IPS DF 4.7 (cell line): ENCODE data around the gene SCAF8.
A peak's percentile ranks its signal among the peaks of the same experiment; 100 is the strongest.
"Not testable (repeated sequence)": the region's sequence is repeated elsewhere in the genome, so short reads cannot be mapped to it uniquely, and the experiment has no call there.

Experiments
- DNase-seq: peaks from one replicate; pipeline ENCODE4 v3.0.0-alpha.2; 2013; ENCODE audit warnings: low spot score; ENCODE audit errors: extremely low read depth

The SCAF8 gene

DNA sequence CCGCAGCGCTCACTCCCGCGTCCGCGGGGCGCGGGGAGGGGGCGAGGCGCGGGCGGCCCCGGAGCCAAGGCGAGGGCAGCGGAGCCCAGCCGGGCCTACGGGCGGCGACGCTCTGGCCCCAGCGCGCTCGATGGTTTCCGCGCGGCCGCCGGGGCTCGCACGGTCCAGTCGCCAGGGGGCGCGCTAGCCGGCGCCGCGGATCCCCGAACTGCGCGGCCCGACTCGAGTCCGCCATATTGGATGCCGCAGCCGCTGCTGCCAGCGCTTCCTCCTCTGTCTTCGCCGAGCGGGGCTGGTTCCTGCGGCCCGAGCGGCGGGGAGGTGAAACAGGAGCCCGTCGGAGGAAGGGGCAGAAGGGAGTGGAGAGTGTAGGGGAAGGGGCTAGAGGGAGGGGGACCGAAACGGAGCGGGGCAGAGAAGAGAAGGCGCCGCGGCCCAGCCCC is at the start of gene SCAF8:
Gene SCAF8 (plus strand): TSS at position 234 of the 443 bp plus-strand sequence. CDS start 485 bp downstream, outside the sequence.
- no peak for DNase-seq

DNA sequence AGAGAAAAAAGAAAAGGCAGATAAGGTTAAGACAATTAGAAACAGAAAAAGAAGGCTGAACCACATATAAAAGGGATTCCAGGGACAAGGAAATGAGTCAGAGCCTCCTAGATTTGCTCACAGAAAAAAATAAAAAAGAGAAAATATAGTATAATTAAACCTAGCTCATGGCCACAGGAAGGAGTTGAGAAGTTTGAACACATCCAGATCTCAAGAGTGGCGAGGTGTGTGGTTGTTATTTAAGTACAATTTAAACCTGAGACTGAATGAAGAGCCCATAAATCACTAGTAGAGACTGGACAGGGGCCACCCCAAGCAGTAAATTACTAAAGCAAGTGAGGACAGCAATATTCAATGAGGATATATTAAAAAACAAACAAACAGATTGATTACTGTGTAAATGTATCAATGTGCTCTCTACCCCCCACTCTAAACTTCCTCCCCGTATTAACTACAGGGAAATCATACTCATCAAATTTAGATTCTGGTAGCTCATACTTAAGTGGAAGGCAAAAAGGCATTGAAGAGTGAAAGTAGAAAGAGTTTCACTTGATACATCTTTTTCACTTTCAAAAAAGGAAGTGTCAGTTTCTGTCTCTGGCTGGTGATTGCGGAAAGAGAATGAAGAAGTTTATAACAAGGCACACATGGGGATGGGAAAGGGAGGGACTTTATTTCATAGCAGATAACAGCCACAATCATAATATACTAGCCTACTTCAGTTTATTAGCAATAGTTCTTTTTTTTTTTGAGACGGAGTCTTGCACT is 49.3 kb upstream of the SCAF8 start:
- DNase-seq = no peak

GRCh38 chr6:154686162-154686561 is 47.1 kb upstream of the SCAF8 start:
- DNase-seq = no peak

- no peak for DNase-seq
Measured at GRCh38 chr6:154689493-154690255, 43.5 kb upstream of the SCAF8 start.

DNA sequence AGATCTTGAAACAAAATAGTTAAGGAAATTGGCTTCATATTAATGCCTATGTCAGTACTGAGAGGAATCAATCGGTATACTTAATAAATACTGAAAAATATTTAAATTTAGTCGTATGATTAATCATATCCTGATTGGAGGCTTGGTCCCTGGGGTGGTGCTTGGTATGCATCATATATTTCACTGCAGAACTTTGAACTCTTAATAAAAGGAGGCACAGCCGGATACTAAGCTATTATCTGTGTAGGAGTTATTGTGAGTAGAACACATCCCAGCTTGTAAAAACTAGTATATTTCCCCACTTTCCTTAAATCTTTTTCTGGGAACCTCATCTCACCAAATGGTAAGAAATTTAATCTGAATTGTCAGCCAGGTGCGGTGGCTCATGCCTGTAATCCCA is 42.4 kb upstream of the SCAF8 start:
- no peak for DNase-seq

GRCh38 chr6:154696661-154697060 is 36.6 kb upstream of the SCAF8 start:
- DNase-seq = no peak

DNA sequence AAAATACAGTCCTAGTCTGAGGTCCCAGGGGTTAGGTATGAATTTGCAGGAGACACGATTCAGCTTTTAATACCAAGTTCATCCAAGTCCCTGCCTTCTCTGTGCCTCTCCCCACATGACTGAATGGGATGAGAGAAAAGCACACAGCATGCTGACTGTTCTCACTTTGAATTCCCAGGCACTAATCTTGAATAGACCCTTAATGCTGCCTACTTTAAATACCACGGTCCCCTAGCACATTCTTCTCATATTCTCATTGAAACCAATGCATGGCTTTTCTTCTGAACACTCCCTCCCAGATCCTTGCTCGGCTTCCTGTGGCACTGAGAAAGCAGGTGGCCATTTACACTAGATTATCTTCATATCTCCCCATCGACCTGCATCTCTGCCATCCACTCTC is 30.1 kb upstream of the SCAF8 start:
- DNase-seq = no peak

DNA sequence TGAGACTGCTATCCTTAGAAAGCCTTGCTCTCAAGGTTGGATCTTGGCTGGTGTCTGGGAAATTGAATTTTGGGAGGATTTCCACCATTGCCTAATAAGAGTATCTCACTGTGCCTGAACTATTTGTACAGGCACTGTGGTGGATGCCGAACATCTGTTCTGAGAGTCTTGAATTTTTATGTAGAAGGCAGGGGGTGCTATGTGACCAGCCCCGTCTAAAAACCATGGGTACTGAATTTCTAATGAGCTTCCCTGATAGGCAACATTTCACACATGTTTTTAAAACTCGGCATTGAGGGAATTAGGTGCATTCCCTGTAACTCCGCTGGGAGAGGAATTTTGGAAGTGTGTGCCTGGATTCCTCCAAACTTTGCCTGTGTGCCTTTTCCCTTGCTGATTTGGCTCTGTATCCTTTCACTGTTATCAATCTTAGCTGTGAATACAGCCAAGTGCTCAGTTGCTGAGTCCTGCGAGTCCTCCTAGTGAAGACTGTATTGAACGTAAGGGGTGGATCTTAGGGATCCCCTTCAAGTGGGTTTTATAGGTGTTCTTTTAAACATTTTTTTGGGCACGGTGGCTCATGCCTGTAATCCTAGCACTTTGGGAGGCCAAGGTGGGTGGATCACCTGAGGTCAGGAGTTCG is 27.6 kb upstream of the SCAF8 start:
- no peak for DNase-seq

DNA sequence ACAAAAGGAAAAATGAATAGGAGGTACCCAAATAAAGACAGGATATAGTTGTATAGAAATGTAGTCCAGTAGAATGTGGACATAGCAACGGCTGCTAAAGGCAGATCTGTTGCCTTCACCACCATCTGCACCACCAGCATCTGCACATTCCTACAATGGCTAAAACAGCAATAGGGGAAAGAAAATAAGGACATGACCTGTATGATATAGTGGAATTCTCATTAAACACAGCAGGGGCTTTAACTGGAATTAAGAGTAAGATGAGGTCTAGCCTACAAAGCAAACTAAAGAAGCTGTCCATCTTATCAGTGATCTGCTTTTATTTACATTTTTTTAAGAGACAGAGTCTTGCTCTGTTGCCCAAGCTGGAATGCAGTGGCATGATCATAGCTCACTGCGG is 26.8 kb upstream of the SCAF8 start:
- DNase-seq = no peak

- no peak for DNase-seq
Measured at GRCh38 chr6:154709621-154710020, 23.6 kb upstream of the SCAF8 start.

- no peak for DNase-seq
Measured at GRCh38 chr6:154710689-154711088, 22.5 kb upstream of the SCAF8 start.

DNA sequence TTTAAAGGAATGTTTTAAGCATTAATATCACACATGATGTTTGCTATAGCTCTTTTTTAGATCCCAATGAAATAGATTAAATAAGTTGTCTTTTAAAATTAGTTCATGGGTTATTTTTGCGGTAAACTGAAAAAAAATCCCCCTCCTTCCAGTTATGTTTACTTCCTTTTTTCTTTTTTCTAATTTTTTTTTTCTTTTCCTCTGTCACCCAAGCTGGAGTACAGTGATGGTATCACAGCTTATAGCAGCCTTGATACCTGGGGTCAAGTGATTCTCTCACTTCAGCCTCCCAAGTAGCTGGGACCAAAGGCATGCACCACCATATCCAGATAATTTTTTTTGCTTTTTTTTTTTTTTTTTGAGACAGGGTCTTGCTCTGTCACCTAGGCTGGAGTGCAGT is 17.8 kb upstream of the SCAF8 start:
- no peak for DNase-seq

DNA sequence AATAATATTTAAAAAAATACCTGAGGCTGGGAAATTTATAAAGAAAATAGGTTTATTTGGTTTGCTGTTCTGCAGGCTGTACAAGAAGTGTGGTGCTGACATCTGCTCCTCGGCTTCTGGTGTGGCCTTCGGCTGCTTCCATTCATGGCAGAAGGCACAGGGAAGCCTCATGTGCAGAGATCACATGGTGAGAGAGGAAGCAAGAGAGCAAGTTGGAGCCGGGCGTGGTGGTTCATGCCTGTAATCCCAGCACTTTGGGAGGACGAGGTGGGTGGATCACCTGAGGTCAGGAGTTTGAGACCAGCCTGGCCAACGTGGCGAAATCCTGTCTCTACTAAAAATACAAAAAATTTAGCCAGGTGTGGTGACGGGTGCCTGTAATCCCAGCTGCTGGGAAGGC is 16.9 kb upstream of the SCAF8 start:
- not testable (repeated sequence) for DNase-seq

DNA sequence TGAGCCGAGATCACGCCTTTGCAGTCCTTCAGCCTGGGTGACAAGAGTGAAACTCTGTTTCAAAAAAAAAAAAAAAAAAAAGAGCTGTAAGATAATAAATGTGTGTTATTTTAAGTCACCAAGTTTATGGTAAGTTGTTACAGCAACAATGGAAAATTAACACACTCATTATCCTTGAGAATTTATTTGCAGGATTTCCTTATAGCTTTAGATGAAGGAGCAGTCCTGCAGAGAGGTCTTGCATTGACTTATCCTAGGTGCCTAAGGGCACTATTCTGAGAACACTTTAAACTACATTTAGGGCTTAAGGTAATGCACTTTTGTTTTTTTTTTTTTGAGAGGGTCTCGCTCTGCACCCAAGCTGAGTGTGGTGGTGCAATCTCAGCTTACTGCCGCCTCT is 13.8 kb upstream of the SCAF8 start:
- no peak for DNase-seq

- no peak for DNase-seq
Measured at GRCh38 chr6:154719854-154720253, 13.4 kb upstream of the SCAF8 start.

DNA sequence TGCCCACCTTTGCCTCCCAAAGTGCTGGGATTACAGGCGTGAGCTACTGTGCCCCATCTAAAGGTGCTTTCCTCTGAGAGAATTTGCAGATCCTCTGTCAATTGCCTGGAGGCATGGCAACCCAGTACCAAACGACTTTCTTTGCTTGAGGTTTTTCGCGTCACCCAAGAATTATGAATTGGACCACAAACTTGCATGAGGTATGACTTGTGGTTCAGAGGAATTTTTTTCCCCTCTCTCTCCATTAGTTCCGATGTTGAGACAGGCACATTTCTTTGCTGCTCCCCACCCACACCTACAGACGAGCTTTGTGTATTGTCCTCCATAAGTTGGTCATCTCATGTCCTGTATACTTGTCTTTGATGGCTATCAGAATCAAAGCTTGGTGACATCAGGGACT is 11.8 kb upstream of the SCAF8 start:
- DNase-seq = no peak

DNA sequence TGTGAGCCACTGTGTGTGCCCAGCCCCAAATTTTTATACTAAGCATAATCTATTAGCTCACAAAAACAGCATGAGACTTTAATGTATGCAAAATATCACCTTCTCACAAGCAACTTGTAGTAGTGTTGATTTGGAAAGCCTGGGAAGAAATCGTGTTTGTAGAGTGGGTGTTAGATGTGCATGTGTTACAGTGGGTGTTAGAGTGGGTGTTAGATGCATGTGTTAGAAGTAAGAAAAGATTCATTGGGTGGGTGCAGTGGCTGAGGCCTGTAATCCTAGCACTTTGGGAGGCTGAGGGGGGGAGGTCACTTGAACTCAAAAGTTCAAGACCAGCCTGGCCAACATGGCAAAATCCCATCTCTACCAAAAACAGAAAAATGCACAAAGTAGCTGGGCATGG is 6.3 kb upstream of the SCAF8 start:
- DNase-seq = no peak

DNA sequence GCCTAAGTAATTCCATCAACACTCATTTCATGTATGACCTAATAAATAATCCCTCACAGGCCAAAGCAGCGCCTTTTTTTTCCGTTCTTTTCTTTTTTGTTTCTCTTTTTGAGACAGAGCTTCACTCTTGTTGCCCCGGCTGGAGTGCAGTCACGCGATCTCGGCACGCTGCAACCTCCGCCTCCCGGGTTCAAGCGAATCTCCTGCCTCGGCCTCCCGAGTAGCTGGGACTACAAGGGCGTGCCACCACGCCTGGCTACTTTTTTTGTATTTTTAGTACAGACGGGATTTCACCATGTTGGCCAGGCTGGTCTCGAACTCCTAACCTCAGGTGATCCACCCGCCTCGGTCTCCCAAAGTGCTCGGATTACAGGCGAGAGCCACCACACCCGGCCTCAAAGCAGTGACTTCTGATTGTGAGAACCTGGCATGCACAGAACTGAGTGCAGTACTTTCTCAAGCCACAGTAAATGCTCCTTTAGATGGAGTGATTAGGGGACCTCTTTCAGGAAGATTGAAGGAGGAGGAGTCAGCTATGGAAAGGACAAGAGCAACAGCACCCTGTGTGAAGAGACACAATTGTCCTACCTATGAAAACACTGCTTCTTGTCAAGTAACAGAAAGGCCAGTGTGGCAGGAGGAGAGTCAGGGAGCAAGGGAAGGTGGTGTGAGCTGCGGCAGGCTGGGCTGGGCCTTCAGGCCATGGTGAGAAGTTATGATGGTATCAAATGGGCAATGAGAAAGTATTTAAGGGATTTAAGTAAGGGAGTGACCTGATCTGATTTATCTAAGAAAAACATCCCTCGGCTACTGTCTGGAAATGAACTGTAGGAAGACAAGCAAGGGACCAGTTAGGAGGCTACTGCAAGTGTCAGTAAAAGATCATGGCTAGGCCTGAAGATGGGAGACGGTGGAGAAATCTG is 1.7 kb upstream of the SCAF8 start:
- no peak for DNase-seq

GRCh38 chr6:154732538-154733182 is 556 bp upstream of the SCAF8 start:
- no peak for DNase-seq

- peak; percentile 82 for DNase-seq
Measured at GRCh38 chr6:154733626-154734382, 588 bp downstream of the SCAF8 start.
